HL-60/S4 (cell line): ENCODE data around the gene THAP2.
"Not testable (repeated sequence)": the region's sequence is repeated elsewhere in the genome, so short reads cannot be mapped to it uniquely, and the experiment has no call there.

Experiments used
- in situ Hi-C: fragments of 300-500 bp; cut with MboI; formaldehyde crosslinking; loops from 2 replicates; pipeline ENCODE4 v1.14.3; 2022; ENCODE audit warnings: low sequenced_read_pairs

Gene THAP2

DNA sequence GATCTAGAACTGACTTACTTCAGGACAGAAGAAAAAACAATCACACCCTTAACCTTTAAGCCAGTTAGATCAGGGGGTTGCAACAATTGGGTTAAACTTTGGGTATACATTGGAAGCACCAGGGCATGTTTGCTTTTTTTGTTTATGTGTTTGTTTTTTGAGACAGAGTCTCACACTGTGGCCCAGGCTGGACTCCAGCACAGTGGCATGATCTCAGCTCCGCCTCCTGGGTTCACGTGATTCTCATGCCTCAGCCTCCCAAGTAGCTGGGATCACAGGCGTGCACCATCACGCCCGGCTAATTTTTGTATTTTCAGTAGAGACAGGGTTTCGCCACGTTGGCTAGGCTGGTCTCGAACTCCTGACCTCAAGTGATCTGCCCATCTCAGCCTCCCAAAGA lies 38.1 kb downstream of the THAP2 start:
- in situ Hi-C loops: not testable (repeated sequence)

DNA sequence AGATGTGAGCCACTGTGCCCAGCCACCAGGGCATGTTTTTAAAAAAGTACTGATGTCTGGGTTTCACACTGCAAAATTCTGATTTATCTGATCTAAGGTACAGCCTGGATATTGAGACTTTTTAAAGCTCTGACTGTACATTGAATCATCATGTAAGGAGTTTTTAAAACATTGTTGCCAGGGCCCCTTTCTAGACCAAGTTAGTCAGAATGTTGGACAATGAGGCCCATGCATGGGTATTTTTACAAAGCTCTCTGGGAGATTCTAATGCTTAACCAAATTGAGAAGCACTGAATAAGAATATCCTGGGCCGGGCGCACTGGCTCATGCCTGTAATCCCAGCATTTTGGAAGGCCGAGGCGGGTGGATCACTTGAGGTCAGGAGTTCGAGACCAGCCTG lies 38.5 kb downstream of the THAP2 start:
- in situ Hi-C loops: no loop called here

- in situ Hi-C loops: no loop called here
Measured at GRCh38 chr12:71703206-71703605, 39.1 kb downstream of the THAP2 start.

GRCh38 chr12:71704920-71705319 lies 40.8 kb downstream of the THAP2 start:
- in situ Hi-C loops: no loop called here

- in situ Hi-C loops: no loop called here
Measured at GRCh38 chr12:71708658-71709057, 44.6 kb downstream of the THAP2 start.

GRCh38 chr12:71710276-71711125 lies 46.4 kb downstream of the THAP2 start:
- in situ Hi-C loops: no loop called here

DNA sequence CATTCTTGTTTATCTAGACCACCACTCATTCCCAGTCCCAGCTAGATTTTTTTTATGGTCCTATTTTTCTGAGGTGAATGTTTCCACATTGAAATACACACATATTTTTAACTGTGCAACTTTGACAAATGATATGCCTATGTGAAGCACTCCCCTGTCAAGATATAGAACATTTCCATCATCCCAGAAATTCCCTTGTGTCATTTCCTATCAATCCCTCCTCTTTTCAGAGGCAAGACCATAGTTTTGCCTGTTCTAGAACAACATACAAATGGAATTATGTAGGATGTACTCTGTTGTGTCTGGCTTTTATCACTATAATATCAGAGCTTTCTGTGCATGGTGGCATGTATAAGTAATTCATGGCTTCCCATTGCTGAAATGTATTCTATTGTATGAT lies 54.5 kb downstream of the THAP2 start:
- in situ Hi-C loops: no loop called here

- in situ Hi-C loops: no loop called here
Measured at GRCh38 chr12:71719647-71720370, 55.7 kb downstream of the THAP2 start.

DNA sequence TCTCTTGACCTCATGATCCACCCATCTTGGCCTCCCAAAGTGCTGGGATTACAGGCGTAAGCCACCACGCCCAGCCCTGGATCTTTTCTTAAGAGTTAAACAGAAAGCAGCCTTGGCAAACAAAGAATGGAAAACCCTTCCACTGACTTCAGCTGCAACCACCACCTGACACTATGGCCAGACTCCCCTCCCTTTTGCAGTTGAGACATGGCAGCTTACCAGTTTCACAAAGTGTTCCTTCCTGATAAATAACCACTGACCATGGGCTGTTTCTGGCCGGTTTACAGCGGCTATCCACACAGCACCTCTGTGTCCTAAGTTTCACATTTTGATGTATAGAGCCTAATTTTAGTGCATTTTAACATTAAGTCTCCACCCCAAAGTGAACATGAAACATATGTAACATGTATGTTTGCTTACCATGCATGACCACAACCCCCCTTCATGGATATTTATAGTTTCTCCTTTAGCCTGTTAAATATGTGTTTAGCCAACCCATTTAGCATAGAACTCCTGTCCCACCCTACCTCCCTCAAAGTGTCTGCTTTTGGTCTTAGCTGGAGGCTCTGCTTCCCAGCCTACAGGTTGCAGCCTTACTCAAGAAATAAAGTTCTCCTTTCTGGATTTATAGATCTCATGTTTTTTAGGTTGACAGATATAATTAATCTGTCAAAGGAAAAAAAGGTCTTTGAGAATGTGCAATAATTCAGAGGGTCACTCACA lies 57.8 kb downstream of the THAP2 start:
- in situ Hi-C loops: no loop called here

DNA sequence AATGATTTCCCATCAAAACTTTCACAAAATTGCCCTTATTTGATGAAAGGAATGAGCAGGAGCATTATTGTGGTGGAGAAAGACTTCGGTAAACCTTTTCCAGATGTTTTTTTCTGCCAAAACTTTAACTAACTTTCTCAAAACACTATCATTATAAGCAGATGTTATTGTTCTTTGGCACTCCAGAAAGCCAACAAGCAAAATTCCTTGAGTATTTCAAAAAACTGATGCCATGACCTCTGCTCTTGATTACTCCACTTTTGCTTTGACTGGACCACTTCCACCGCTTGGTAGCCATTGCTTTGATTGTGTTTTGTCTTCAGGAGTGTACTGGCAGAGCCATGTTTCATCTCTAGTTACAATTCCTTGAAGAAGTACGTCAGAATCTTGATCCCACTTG lies 60.9 kb downstream of the THAP2 start:
- in situ Hi-C loops: loop anchor here (25.0 kb wide), 1 partner anchor 313 kb away; no protein-coding TSS in a partner anchor

DNA sequence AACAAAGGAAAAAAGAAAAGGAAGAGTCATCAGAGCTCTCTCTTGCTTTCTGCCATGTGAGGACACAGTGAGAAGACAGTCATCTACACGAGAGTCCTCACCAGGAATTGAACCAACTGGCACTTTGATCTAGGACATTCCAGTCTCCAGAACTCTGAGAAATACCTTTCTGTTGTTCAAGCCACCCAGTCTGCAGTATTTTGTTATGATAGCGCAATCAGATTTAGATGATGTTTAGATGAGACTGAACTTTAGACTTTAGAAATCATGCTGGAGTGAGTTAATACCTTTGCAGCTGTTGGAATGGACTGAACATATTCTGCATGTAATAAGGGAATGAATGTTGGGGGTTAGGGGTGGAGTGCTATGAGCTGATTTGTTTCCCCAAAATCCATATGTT lies 62.4 kb downstream of the THAP2 start:
- in situ Hi-C loops: loop anchor here (25.0 kb wide), 1 partner anchor 314 kb away; no protein-coding TSS in a partner anchor

DNA sequence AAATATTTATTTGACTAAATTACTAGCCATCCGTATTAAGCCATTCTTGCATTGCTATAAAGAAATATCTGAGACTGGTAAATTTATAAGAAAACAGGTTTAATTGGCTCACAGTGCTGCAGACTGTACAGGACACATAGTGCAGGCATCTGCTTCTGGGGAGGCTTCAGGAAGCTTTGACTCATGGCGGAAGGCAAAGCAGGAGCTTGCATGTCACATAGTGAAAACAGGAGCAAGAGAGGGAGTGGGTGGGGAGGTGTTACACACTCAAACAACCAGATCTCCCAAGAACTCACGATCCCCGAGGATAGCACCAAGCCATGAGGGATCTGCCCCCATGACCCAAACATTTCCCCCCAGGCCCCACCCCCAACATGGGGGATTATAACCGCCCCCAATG lies 63.9 kb downstream of the THAP2 start:
- in situ Hi-C loops: loop anchor here (25.0 kb wide), 1 partner anchor 316 kb away; no protein-coding TSS in a partner anchor
